Hematopoietic multipotent progenitor cell treated with erythropoietin and hydrocortisone succinate and interleukin-3 and kit ligand, for 15 days (in vitro differentiated cells): Measurements from ENCODE around the gene UGT1A9.

Experiments used
- DNase-seq: peaks from one replicate; pipeline ENCODE4 v3.0.0-alpha.2; 2015; ENCODE audit warnings: low spot score

UGT1A9 gene

DNA sequence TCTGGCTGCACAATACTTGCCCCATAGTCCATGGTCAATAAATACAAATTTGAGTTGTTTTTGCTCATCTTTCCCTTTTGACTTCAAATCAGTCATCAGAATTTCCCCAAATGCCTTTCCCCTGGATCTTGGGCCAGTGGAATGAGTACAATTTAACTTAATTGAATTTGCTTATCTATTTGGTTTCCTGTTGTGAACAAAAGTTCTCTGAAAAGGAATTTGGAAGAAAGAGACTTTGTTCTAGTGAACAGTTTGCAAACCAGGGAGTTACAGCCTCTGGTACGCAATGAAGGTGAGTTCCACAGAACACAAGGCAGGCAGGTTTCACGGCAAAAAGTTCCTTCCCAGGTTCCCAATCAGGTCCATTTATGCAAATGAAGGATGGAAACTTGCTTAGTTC lies 87.2 kb downstream of the UGT1A9 start:
- DNase-seq: no peak

DNA sequence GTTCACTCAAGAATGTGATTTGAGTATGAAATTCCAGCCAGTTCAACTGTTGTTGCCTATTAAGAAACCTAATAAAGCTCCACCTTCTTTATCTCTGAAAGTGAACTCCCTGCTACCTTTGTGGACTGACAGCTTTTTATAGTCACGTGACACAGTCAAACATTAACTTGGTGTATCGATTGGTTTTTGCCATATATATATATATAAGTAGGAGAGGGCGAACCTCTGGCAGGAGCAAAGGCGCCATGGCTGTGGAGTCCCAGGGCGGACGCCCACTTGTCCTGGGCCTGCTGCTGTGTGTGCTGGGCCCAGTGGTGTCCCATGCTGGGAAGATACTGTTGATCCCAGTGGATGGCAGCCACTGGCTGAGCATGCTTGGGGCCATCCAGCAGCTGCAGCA lies 88.3 kb downstream of the UGT1A9 start, which contains the start of gene UGT1A1:
UGT1A1 (plus strand) TSS at position 228 of the 400 bp plus-strand sequence; CDS start at position 246, 18 bp downstream.
- no peak for DNase-seq

DNA sequence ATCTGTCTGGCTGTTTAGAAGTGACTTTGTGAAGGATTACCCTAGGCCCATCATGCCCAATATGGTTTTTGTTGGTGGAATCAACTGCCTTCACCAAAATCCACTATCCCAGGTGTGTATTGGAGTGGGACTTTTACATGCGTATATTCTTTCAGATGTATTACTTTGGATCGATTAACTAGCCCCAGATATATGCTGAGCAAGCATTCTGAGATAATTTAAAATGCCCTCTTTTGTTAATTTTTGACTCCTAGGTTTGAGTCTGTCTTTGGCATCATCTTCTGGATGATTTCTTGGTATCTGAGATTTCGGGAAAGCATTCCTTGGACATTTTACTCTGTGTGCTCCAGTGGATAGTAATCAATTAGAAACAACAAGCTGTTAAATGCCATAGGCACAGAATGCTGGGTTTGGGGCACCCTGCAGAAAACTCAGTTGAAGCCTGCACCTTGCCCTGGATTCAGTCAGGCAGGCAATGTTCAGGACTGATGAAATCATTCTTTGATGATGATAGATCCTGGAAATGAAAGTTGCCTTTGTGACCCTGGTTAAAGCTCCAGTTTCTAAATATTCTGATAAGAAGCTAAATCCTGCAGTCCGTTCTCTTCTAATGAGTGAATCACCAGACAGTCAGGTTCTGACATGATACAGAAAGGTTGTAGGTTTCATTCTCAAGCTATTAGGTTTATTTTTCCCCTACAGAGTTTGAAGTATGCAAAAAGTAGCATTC lies 89.5 kb downstream of the UGT1A9 start:
- no peak for DNase-seq

DNA sequence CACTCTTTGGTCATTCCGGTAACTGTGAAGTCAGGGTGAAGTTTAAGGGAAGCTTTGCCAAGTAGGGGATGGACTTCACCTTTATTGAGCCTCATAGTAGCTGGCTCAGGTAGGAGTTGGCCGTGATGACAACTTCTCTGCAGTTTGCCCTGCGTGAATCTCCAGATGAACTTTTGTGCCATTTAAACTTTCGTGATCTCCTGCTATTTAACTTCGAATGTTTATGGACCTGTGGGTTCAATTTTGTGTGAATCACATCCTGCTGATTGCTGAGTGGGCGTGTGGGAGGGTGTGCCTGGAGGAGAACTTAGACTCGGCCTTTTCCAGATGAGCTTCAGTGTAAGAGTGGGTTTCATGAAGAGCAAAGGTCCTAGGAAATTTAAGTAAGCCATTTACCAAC lies 92.6 kb downstream of the UGT1A9 start:
- DNase-seq: no peak

DNA sequence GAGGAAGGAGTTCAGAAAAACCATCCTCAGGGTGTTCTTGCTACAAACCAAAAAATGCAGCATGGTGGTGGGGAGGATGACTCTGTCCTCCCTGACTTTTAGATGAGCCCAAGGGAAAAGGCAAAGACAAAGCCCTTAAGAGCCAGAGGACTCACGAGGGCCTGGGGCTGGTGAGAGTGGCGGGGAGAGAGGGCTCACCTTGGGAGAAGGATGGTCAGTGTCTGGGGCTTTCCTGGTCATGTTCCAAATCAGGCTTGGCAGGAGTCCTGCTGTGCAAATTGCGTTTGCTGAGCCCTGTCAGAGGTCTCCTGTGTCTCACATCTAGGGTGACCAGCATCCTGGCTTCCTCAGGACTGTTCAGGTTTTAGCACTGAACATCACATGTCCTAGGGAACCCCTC lies 93.1 kb downstream of the UGT1A9 start:
- DNase-seq: no peak

DNA sequence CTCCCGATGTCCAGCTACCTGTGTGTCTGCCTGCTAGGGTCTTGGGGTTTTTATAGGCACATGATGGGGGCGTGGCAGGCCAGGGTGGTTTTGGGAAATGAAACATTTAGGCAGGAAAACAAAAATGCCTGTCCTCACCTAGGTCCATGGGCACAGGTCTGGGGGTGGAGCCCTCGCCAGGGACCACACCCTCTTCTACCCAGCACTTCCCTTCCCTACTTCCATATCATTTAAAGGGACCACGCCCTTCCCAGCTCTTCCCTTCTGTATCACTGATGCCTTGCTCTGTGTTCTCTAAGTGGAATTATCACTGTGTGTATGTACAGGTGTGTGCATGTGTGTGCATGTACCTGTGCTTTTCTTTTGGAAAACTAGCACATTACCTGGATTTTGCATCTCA lies 94.7 kb downstream of the UGT1A9 start:
- DNase-seq: no peak

DNA sequence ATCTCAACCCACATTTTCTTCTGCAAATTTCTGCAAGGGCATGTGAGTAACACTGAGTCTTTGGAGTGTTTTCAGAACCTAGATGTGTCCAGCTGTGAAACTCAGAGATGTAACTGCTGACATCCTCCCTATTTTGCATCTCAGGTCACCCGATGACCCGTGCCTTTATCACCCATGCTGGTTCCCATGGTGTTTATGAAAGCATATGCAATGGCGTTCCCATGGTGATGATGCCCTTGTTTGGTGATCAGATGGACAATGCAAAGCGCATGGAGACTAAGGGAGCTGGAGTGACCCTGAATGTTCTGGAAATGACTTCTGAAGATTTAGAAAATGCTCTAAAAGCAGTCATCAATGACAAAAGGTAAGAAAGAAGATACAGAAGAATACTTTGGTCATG lies 96.4 kb downstream of the UGT1A9 start:
- DNase-seq: no peak

DNA sequence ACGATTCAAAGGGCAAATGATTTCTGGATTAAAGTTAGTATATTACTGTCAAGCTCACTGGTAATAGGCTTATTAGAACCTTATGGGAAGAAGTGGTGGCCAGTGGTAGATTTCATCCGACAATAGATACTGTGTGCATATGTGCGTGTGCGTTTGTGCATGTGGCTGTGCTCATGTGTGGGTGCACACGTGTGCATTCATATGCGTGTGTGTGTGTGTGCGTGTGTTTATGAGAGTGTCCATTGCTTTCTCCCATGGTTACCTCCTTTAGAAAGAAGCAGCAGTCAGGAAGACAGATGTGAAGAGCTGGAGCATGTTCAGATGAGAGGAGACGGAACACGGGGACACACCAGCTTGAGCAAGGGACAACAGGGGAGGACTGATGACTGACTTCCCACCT lies 97.6 kb downstream of the UGT1A9 start:
- no peak for DNase-seq

DNA sequence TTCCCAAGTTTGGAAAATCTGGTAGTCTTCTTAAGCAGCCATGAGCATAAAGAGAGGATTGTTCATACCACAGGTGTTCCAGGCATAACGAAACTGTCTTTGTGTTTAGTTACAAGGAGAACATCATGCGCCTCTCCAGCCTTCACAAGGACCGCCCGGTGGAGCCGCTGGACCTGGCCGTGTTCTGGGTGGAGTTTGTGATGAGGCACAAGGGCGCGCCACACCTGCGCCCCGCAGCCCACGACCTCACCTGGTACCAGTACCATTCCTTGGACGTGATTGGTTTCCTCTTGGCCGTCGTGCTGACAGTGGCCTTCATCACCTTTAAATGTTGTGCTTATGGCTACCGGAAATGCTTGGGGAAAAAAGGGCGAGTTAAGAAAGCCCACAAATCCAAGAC lies 100.5 kb downstream of the UGT1A9 start:
- DNase-seq: no peak

DNA sequence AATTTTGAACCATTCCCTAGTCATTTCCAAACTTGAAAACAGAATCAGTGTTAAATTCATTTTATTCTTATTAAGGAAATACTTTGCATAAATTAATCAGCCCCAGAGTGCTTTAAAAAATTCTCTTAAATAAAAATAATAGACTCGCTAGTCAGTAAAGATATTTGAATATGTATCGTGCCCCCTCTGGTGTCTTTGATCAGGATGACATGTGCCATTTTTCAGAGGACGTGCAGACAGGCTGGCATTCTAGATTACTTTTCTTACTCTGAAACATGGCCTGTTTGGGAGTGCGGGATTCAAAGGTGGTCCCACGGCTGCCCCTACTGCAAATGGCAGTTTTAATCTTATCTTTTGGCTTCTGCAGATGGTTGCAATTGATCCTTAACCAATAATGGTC lies 100.9 kb downstream of the UGT1A9 start:
- no peak for DNase-seq

DNA sequence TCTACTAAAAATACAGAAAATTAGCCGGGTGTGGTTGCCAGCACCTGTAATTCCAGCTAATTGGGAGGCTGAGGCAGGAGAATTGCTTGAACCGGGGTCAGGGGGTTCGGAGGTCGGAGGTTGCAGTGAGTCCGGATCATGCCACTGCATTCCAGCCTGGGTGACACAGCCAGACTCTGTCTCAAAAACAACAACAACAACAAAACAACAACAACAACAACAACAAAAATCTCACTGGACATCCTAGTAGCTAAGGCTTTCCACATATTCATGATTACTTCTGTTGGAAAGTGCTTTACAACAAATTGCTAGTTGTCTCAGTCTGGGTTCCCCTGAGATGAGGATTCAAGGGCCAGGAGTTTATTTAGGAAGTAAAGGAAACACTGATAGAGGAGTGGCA lies 102.2 kb downstream of the UGT1A9 start:
- DNase-seq: no peak

DNA sequence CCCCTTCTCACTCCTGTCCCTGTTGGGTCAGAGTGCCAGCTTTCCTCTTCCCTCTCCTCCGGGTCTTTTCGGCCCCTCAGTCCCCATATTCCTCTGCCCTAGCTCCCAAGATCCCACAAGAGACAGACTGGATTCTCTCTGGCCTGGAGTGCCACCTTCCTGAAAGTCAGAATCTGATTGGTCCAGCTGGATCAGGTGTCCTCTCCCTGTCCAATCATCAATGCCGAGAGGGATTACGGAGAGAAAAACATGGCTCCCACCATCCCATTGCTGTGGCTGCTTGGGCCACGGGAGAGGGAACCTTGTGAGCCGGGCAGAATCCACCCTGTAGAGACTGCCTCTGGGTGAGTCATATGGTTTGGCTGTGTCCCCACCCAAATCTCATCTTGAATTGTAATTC lies 103.7 kb downstream of the UGT1A9 start:
- DNase-seq: no peak

DNA sequence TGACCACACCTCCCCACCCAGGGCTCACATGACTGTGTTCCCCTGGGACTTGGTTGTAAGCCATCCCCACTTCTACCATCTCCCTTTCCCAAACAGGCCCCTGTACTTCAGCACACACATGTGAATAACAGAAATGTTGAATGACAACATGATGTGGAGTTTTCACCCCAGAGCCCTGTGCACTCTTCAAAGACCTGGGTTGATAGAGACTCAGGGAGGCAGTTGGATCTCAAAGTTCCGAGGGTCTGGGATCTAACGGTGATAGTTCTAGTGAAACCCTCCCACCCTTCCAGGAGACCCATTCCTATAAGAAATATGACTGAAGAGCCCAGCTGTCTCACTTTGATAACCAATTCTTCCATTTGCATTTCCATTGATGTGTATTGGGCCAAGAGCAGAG lies 106.3 kb downstream of the UGT1A9 start, which contains the start of gene MROH2A:
MROH2A (plus strand) TSS at position 301 of the 400 bp plus-strand sequence. CDS start 1,029 bp downstream, outside the sequence.
- DNase-seq: no peak

DNA sequence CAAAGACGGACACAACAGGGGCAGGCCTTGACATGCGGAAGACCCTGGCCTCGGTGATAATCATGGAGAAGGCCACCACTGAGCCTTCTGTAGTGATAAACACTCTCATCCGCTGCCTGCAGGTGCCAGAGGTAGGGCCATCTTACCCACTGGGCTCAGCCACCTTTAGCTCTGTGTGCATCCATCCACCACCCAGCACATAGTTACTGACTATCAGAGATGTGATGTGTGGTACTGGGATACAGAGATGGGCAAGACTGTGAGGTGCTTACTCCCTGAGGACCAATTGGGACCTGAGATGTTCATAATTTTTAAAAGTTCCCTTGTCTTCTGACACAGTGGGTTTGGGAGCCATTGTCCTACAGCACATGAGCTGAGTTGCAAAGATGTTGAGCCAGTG lies 108.0 kb downstream of the UGT1A9 start:
- no peak for DNase-seq

DNA sequence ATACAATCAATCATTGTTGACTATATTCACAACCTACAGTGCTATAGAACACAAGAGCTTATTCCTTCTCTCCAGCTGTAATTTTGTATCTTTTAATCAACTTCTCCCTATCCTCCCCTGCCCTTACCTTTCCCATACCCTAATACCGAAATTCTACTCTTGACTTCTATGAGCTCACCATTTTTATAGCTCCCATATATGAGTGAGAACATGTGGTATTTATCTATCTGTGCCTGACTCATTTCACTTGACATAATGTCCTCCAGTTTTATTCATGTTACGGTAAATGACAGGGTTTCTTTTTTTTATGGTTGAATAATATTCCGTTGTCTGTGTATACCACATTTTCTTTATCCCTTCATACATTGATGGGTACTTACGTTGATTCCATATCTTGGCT lies 109.1 kb downstream of the UGT1A9 start:
- no peak for DNase-seq

DNA sequence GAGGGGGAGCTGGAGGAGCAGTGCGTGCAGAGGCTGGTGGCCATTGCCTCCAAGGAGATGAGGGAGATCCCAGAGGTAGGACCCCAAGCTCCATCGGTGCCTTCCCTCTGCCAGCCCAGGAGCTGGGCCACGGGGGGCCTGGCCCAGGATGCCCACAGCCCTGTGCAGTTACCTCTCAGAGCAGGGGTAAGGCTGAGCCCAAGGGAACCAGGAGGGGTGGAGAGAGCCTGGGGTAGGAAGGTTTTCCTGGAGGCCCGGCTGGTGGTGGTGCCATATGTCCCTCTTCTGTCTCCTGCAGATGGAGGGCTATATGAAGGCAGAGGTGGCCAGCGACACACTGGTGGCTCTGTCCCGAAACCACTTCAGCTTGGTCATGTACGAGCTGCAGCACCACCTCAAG lies 117.9 kb downstream of the UGT1A9 start:
- DNase-seq: no peak

DNA sequence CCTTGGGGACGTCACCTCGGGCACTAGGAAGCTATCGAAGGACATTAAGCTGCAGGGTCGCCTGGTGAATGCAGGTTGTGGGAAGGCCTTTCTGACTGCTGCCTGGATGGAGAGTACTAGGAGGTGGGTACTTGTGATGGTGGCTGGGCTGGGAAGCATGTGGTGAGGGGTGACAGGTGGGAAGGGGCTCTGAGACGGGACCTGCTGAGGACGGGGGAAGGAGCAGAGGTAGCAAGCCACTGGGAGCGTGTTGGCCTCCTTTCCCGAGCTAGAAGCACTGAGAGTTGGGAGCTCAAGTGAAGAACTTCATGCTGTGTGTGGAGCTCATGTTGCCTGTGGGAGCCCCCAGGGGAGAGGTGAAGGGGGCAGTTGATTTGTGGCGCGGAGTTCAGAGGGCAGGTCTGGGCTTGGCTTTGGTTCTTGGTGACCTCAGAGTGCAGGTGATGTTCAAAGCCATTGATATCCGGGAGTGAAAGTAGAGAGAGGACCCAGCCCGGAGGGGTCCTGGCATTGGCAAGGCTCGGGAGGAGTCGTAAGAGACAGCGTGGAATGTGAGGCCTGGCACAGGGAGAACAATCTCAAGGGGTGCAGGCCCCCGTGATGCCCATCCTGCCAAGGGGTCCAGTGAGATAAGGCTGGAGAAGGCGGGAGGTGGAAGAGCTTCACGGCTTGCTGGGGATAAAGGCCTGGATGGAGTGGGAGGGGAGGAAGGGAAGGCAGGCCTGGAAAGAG lies 119.6 kb downstream of the UGT1A9 start:
- no peak for DNase-seq

DNA sequence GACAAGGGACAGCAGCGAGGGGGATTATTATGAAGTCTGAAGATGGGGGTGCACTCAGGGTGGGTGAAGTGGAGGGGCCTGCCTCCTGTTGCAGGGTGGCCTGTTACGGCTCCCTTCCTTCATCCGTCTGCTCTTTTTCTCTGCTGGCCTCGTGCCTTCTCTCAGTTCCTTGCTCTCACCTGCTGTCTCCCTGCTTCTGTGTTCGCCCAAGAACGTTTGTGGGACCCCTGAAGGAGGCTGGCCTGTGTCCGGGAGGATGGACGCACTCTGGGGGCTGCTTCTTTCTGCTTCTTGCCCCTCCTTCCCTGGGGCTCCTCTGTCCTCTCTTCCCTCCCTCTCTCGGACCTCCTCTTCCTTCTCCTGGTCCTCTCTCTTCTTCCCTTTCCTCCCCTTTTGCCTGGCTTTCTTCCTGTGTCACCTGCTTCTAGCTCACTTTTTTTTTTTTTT lies 120.2 kb downstream of the UGT1A9 start:
- no peak for DNase-seq

DNA sequence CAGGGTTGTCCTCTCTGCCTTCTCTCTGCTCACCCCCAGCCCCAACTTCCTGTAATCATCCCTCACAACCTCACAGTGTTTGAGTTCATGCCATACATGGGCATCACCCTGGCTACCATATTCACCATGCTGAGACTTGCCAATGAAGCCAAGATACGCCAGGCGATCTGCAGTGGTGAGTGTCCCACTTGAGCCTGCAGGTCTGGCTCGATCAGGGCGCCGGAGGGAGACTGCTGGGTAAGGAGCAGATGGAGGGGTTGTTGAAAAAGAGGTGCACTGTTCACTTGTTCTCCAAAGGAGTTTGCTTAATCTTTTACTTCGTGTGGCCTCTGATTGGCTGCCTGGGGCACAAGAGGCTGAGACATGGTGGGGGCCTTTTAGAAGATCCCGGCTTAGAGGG lies 121.0 kb downstream of the UGT1A9 start:
- DNase-seq: no peak

DNA sequence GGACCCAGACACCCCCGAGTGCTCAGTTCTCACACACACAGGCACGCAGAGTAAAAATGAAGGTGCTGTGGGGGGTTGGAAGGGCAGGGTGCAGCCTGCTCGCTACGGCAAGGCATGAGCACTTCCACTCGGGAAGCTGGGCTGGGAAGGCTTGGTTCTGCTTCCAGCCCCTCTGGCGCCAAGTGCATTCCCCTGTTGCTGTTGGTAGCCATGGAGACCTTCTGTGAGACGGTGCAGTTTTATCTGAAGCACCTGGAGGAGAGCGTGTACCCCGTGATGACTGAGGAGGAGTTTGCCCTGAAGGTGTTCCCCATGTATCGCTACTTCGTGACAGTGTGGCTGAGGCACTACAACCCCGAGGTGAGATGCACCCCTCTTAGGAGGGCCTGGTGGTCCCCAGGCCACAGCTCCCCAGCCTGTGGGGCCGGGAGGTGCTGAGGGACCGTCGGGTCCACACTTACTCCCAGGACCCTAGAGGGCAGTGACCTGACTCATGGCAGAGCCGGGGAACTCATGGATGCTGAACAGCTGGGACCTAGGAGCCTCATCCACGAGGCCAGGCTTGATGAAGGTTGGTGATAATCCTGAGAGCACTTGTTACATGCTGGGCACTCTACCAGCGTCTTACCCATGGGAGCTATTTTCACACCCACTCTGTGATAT lies 121.9 kb downstream of the UGT1A9 start:
- DNase-seq: no peak

DNA sequence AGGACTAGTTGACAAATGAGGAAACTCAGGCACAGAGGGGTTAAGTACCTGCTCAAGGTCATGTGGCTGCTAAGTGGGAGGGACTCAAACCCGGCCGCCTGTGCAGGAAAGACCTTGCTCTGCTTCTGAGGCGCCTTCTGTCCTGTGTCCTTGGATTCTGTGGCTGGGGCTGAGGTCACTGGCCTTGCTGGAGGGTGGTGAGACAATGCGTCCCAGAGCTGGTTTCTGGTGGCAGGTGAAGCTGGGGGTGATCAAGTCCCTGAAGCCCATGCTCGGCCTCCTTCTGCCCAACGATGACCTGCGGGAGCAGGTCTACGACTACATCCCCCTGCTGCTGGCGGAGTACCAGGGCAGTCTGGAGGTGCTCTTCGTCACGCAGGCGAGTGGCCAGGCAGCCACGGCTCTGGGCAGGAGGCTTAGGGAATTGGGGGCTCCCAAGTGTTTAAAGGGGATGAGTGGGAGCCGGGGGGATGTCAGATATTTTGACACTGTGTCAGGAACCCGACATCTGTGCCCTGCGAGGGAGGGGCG lies 122.5 kb downstream of the UGT1A9 start:
- no peak for DNase-seq

DNA sequence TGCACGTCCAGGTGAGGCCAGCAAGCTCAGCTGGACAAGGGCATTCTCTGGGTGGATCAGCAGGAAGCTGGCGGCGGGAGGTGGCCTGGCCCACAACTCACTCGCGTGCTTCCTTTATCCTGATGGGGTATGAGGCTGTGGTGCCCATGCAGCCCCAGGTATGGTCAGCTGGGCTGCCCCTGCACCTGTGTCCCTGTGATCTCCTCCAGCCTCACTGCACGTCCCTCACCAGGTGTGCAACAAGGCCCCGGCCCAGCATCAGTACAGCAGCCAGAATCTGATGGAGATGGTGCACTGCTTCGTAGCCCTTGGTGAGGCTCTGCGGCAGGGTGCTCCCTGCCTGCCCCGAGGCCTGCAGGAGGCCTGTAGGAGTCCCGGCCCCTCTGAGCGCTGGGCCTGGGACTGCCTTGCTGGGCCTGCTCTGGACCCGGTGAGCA lies 124.1 kb downstream of the UGT1A9 start:
- no peak for DNase-seq

DNA sequence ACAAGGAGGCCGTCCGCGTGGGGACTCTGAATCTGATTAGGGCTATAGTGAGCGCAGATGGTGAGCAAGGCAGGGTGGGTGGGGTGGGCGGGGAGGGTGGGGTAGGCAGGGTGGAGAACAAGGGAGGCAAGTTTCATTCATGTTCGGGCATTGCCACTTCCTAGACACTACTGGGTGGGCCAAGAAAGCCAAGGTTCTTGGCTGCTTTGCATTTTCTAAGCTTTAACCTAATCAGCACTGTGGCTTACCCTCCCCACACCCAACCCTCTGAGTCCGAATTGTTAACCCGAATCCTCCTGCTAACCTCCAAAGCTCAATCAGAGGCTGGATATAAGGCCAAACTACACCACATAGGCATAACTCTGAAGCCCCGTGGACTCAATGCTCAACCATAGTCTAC lies 124.6 kb downstream of the UGT1A9 start:
- DNase-seq: no peak
